HG02588 (cell line): ENCODE results near the gene RBBP6.

Experiments used
- ATAC-seq: cut with Tn5 transposase; IDR thresholded peaks from one replicate; pipeline ENCODE4 v1.9.1; 2021; ENCODE audit warnings: mild to moderate bottlenecking, moderate library complexity; ENCODE audit not compliant: unreplicated experiment

The RBBP6 gene

GRCh38 chr16:24524855-24525677 lies 14.3 kb upstream of the RBBP6 start:
- no peak for ATAC-seq

DNA sequence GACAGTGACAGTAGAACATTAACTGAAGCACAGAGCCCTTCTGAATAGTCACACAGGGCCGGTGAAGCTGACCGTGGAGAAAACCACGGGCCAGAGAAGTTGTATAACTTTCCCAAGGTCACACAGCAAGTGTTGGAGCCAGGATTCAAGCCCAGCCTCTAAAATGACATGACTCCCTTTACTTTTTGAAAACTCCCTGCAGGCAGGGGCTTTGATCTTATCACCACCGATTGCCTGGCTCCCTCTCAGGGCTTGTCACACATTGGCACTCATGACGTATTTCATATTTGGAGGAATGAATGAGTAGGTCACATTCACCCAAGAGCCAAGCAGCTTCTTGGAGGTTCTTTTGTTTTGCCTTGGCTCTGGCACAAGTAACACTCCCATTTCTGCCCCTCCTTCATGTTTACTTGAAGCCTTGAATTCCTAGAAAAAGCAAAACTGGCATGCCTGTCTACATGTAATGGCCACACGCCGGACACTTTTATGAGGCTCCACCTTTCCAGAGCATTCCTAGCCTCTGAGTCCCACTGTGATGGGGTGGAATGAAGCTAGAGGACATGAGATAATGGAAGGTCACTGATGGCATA lies 13.3 kb upstream of the RBBP6 start:
- ATAC-seq = no peak

GRCh38 chr16:24526701-24527495 lies 12.5 kb upstream of the RBBP6 start:
- no peak for ATAC-seq

- ATAC-seq = no peak
These were observed 8.2 kb upstream of the RBBP6 start for GRCh38 chr16:24531166-24531565.

DNA sequence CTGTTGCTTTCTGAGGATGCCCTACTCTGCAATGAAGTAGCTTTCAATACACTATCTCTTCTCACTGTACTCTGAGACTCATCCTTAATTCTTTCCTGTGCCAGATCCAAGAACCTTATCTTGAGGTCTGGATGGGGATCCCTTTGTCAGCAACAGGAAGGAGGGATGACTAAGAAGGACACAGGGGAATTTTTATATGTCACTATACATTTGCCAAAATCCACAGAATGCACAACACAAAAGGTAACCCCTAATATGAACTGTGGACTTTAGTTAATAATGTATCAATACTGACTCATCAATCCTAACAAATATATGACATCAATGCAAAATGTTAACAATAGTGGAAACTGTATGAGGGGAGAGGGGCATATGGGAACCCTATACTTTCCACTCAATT lies 4.7 kb upstream of the RBBP6 start:
- ATAC-seq = no peak

- ATAC-seq = no peak
These were observed 3.5 kb upstream of the RBBP6 start for GRCh38 chr16:24535827-24536226.

- ATAC-seq = no peak
These were observed 2.7 kb upstream of the RBBP6 start for GRCh38 chr16:24536671-24537070.

DNA sequence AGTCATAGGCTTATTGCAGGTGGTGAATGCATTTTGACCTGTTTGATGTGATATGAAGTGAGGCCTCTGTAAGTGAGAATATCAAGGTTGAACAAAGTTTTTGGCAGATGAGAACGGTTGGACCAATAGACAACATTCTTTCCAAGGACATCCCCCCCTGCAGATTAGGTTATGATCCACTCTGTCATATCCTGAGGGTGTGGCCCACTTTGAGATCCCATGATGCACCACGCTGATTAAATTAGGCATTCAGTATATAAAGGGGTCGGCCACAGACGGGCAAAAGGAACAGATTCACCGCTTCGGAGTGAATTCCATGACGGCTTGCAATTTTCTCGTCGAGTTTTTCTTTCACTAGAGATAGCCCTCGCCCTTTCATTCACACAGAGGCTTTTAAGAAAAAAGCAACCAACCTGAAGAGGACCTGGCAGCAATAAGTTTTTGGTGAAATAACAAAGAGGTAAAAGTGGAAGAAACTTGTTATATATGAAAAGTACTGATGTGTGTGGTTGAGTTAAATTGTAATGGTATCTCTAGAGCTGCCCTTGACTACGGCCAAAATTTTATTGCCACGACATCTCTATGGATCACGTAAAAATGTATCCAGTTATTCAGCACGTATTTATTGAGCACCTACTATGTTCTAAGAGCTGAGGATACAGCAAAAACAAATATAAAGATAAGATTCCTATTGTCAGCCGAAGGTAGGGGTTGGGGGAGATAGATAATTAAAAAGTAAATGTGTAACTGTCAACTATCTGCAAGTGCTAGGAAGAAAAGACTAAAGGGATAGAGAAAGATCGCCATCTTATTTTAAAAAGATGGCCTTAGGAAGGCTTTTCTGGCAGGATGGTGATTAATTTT lies 1.7 kb upstream of the RBBP6 start:
- ATAC-seq = no peak

DNA sequence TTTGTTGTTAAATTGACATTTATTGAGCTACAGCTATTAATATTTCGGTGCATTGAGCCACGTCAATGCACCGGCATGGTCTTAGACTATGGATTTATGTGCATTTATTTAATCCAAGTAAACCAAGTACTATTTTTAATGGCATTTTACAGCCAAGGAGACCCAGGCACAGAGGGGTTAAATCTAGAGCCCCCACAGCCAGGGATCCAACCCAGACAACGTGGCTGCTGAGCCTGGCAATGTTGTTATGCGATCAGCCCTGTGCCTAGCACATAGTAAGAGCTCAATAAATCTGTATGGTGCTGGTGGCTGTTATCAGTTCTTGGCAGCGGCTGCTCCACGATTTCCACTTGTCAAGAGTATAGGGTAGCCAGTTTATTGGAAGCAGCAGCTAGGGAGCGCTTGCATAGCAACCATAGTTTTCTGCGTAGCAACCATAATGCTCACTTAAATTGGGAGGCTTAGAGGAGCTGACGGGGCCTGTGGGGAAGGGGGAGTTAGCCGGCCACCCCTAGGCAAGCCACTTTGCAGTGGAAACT lies 541 bp upstream of the RBBP6 start:
- ATAC-seq = peak; percentile 33

- peak; percentile 31 for ATAC-seq
These were observed 660 bp downstream of the RBBP6 start for GRCh38 chr16:24539850-24540601.

DNA sequence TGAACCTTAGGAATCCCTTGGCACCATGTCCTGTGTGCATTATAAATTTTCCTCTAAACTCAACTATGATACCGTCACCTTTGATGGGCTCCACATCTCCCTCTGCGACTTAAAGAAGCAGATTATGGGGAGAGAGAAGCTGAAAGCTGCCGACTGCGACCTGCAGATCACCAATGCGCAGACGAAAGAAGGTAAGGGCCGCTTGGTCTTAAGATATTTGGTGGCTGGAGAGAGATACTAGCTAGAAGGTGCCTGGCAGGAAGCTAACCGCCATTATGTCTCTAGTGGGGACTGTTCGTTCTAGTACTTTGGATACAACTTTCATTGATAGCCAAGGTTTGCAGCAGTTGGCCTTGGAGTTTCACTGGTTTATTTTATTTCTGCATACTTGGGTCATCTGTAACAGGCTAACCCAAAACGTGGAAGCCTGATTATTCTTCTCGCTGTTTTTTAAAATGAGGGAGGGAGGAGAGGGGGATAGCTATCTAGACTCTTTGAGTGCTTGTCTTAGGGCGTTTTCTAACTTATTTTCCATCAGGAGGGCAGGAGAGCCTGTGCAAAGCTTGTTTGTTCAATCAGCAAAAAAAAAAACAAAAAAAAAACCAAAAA lies 1.3 kb downstream of the RBBP6 start:
- no peak for ATAC-seq

DNA sequence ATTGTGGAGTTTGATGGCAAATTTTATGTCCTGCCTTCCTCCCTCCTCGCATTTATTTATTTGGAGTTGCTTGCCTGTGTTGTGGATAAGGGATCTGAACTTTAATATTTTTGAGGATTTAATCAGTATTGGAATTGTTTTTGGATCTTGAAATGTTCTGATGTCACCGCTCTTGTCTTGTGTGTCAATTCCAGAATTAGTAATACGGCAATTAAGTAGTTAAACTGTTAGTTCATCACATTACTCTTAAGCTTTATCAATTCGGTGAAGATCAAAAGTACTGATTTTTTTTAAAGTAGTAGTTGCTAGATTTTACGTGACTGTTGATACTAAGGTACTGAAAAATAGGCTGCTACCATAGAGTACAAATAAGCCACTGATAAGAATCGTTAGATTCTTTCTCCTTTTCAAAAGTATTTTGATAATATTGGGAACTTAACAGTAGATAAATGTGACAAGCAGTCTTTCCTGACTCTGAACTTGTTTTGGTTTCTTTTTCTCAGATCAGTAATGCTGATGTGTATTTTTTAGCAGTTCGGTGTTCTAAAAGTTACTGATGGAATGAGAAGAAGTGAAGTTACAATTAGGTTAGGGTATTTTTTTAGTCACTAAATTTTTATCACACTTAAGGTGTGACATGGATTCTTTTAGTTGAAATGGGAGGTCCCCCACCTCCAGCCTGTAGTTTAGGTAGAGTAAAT lies 2.0 kb downstream of the RBBP6 start:
- ATAC-seq = no peak

GRCh38 chr16:24543949-24544348 lies 4.6 kb downstream of the RBBP6 start:
- no peak for ATAC-seq

DNA sequence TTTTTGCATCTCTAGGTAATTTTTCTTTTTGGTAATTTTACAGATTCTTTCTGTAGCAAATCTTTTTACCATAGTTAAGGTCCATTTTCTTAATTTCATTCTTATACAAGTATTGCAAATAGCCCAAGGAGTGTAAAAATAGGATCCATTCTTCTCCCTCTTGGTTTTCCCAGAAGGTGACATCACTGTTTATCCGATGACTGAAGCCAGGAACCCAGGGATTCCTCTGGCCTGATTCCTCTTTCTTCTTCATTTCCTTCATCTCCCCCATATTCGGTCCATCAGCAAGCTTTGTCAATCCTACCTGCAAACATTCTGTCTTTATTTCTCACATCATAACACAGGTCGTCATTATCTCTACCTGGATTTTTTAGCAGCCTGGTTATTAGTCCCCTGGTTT lies 5.3 kb downstream of the RBBP6 start:
- no peak for ATAC-seq

DNA sequence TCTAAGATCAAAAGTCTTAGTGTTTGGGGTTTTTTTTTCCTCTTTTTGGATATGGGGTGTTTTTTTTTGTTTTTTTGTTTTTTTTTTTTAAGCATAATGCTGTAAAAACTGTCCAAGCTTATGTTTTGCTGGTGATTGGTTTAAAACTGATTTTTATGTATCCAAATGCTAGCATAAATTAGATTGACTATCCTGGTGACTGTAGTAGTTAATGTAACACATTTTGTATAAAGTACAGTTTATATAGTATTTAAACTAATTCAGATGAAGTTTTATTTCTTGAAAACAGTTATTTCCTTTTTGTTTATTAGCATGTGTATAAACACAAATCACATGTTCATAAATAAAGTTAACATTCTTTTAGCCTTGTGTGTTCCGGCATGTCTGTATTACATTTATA lies 10.9 kb downstream of the RBBP6 start:
- no peak for ATAC-seq

GRCh38 chr16:24552705-24553246 lies 13.4 kb downstream of the RBBP6 start:
- no peak for ATAC-seq

DNA sequence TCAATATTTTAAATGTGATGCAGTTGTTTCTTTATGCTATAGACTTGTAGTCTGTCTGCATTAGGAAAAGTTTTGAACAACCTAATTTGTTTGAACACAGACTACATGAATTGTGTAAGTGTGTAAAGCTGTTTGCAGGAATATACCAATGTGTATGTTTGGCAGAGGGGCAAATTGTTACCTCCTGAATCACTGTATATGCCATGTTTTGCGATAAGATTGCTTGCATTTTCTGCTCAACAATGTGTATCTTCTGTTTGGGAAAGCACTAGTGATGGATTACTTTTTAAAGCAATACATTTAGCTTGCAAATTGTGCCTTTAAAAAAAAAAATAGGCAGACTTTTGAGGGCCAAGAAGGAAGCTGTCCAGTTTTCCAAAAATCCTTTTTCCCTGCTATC lies 14.6 kb downstream of the RBBP6 start:
- ATAC-seq = no peak

DNA sequence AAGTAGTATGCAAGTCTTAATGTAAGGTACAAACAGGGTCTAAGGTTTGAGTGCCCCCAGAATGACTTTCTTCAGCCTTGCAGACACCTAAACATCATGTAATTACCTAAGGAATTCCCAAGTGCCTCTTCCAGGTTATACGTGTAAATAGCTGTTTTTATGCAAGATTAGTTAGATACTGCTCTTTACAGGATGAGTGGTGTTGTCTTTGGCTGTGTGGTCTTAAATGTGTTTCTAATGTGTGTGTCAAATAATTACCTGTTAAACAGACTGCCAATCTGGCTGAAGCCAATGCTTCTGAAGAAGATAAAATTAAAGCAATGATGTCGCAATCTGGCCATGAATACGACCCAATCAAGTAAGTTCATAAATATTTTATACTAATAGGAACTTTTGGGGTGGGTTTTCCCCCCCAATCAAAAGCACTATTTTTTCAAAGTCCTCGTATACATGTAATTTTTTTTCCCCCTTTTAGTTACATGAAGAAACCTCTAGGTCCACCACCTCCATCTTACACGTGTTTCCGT lies 16.0 kb downstream of the RBBP6 start:
- no peak for ATAC-seq
